HG03520 (cell line): ENCODE measurements around the gene BUB1B.

ENCODE experiments used
- ATAC-seq: cut with Tn5 transposase; IDR thresholded peaks from one replicate; pipeline ENCODE4 v1.9.1; 2021; ENCODE audit warnings: mild to moderate bottlenecking, moderate library complexity; ENCODE audit not compliant: unreplicated experiment

The BUB1B gene

DNA sequence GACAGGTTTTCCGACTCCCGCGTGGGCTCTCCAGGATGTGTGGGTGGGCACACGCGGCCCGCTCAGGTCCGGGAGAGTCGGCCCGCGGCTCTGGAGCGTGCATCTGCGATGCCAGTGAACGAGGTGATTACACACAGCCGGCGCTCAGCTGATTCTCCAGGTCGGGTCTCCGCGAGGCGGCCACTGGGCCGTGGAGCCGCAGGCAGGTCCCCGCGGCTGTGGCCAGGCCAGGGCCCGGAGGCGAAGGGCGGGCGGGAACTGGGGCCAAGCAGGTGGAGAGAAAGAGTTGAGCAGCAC, 91.2 kb downstream of the BUB1B start:
- ATAC-seq: no peak

DNA sequence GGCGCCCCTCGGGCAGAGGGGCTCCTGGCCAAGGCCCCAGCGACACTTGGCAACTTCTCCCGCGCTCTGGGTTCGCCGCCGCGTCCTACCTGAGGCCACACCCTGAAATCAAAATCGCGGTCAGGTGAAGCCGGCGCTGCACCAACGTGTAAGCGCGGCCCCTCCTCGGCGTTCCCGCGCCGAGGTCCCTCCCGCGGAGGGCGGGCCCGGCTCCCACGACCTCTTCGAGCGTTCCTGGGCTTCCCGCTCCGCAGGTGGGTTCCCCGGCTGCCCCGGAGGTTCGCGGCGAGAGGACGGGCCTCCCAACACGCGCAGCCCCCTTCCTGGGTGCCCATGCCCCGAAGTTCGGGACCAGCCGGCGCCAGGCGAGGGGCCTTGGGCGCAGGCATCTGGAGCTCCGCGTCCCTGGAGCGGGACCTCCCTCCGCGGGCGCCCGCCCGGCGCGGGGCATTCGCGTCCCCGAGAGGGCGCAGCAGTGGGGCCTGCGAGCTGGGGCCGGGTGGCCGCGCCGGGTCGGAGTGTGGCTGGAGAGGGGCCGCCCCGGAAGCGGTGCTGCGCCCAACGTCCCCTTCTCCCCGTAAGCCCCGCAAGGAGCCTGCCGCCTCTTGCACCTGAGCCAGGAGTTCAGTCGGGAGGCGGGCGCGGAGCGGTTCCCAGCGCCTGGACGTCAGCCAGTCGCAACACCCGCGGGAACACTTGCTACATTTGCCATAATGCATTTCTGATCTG, 91.7 kb downstream of the BUB1B start:
- no peak for ATAC-seq

DNA sequence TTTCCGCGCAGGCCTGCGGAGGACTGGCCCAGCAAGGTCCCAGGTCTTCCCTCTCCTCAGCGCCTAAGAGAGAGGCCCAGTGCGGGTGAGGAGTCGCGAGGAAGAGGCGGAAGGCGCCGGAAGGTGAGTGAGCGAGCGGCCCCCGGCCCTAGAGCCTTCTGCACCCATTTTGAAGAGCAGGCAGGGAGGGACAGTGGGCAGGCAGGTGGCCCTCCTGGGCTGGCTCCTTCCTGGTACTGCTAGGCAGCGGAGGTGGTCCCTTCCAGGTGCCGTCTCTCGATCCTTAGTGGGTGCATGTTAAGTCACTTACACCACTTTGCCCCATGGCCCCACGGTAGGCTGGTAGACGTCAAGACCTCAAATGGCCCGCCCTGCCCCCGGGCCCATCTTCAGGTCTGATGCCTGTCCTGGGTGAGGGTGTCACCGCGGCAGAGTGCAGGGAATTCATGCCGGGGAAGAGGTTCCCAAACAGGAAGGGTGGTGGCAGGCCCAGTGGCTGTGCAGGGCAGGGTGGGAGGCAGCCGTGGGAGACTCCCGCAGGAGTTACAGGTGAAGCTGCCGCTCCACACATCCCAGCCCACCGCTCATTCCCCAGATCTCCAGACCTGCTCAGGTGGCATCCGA, 92.4 kb downstream of the BUB1B start:
- ATAC-seq: no peak

- no peak for ATAC-seq
Observed at GRCh38 chr15:40254452-40254851, 93.6 kb downstream of the BUB1B start.

GRCh38 chr15:40255033-40255432, 94.2 kb downstream of the BUB1B start:
- no peak for ATAC-seq

DNA sequence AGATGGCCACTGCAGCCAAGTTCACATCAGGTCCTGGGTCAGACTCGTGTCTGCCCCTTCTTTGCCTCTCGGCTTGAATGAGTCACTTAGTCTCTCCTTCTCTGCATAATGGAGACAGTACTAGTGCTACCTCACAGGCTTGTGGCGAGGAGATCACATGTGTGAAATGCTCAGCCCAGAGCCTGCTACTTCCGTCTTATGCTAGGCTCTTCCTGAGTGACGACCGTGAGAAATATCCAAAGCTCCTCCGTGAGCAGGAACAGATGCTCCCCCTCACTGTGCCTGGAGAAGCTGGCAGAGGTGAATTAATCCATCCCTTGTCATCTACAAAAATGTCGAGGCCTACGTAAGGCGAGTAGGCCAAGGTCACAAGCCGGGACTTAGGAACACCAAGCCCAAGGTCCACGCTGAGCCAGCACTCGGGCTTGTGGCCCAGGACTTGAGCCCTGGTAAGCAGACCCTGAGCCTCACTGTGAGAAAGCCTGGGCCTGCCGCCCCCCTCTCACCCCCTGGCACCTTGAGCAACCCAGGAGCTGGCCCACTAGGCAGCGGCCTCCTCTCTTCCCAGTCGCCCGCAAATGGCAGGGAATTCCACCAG, 95.9 kb downstream of the BUB1B start:
- no peak for ATAC-seq

DNA sequence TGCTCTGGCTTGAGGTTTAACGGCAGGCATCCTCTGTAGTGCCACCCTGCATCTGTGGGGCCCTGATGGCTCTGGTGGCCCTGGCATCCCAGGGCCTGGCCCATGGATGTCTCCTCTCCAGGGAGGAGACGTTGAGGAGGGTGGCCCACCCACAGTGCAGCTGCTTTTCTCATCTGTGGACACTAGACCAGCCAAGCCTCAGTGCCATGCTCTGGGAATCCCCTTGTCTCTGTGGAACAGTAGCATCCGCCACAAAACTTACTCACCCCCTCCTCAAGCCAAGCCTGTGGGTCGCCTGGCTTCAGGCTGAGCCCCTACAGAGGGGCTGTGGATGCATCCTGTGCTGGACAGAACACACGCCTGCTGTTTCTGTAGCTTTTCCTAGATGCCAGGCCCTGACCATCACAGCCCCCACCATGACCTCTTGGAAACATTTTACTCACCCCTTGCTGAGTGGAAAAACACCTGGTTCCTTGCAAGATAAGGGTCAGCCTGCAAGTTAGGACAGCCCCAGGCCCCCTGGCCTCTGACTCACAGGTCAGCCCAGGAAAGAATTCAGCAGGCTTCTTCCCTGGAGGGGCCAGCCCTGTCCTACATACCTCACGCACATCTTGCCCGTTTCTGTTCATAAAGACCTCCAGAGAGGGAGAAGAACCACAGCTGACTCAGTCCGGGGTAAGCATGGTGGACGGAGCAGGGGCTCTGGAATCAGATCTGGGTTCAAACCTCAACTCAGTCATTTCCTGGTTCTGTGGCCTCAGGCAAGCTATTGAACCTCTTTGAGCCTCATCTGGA, 97.0 kb downstream of the BUB1B start:
- no peak for ATAC-seq

DNA sequence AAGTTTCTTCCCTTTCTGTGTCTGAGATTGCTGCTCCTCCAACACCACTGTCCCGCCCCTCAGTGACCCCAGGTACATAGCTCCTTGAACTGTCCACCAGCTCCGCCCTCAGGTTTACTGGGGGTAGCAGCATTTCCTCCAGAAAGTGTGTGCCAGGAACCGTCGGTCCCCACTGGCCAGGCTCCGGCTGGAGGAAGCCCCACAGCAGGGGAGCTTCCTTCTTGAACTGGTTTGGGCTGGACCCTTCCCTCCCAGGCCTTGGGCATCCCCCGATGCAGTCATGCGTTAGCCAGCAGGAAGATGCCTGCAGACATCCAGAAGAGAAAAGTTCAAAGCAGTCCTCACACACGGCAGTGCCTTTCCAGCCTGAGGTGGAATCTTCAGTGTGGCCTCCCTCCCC, 97.7 kb downstream of the BUB1B start:
- no peak for ATAC-seq

- no peak for ATAC-seq
Observed at GRCh38 chr15:40259021-40259420, 98.2 kb downstream of the BUB1B start.

DNA sequence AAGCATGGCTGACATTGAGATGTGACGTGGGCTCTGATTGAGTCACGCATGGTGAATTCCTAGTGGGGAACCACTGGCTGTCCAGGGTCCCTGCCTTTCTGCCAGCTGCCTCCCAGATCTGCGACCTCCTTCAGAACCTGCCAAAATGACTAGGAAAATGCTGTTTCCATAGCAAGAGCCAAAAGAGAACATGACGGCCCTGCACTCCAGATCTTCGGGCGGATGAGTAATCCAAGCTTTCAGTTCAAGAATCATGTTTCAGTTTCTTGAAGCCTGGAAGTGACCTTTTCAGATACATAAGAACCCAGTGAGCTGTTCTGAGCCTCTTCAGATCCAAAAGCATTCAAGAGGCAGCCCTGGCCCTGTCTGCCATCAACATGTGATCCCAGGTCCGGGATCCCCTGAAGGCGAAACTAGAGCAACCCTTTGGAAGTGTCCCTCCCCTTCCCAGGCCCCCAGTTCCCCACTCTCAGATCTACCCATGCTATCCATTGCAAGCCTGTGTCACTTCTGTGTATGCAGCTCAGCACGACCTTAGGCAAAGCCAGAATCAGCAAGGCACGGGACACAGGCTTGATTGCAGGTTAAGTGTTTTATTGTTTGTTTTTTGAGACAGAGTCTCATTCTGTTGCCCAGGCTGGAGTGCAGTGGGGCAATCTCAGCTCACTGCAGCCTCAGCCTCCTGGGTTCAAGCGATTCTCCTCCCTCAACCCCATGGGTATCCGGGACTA, 102.3 kb downstream of the BUB1B start:
- no peak for ATAC-seq

DNA sequence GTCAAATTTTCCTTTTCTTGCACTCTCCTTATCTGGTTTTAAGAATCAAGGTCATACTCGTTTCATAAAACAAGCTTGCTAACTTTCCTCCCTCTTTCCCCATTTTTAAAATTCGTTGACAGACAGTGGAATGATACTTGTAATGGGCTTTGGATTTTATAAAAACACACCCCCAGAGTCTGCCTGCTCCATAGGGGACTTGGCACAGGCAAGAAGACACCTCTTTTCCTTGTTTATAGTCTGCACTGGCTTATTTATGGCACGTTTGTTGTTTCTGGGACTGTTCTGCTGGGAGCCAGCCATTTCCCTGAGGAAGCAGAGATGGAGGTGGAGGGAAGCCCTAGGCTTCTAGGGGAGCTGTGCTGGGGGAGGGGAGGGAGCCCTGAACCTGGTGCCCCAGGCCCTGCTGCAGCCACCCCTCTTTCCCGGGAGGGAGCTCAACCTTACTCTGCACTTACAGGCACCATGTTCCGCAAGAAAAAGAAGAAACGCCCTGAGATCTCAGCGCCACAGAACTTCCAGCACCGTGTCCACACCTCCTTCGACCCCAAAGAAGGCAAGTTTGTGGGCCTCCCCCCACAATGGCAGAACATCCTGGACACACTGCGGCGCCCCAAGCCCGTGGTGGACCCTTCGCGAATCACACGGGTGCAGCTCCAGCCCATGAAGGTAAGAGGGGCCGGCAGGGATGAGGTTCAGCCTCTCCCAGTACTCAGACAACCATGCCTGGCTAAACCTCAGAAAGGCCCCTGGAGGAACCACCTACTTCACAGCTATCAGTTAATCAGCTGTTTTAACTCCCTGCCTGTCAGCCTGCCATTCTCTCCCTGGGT, 103.7 kb downstream of the BUB1B start:
- ATAC-seq: no peak

DNA sequence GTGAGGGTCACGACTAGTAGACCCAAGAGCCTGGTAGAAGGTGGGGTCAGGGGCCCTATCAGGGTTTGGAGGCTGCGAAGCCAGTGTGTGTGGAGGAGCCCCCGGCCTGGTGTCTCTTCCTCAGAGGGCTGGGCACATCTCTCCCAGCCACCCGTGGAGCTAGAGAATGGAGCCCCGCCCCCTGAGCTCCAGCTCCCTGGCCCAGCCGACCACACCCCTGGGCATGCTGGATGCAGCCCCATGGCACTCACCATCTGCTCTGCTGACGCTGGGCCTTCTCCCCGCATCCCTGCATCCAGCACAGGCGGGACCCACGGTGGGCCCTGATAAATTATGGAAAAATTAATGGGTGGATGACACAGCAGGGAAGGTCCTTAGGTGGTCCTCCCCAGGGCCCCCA, 104.5 kb downstream of the BUB1B start:
- ATAC-seq: no peak

GRCh38 chr15:40265875-40266274, 105.0 kb downstream of the BUB1B start:
- no peak for ATAC-seq

GRCh38 chr15:40266828-40267304, 106.0 kb downstream of the BUB1B start:
- ATAC-seq: no peak

- no peak for ATAC-seq
Observed at GRCh38 chr15:40267670-40268069, 106.8 kb downstream of the BUB1B start.

GRCh38 chr15:40269604-40270003, 108.7 kb downstream of the BUB1B start:
- ATAC-seq: no peak

- ATAC-seq: no peak
Observed at GRCh38 chr15:40270246-40270995, 109.6 kb downstream of the BUB1B start.
